GM19025 (cell line): ENCODE measurements around the gene ULBP1.
"Not testable (repeated sequence)": the region's sequence is repeated elsewhere in the genome, so short reads cannot be mapped to it uniquely, and the experiment has no call there.

Experiments
- ATAC-seq: cut with Tn5 transposase; IDR thresholded peaks from one replicate; pipeline ENCODE4 v1.9.1; 2021; ENCODE audit warnings: mild to moderate bottlenecking, low read depth, moderate library complexity; ENCODE audit not compliant: unreplicated experiment

Gene ULBP1

DNA sequence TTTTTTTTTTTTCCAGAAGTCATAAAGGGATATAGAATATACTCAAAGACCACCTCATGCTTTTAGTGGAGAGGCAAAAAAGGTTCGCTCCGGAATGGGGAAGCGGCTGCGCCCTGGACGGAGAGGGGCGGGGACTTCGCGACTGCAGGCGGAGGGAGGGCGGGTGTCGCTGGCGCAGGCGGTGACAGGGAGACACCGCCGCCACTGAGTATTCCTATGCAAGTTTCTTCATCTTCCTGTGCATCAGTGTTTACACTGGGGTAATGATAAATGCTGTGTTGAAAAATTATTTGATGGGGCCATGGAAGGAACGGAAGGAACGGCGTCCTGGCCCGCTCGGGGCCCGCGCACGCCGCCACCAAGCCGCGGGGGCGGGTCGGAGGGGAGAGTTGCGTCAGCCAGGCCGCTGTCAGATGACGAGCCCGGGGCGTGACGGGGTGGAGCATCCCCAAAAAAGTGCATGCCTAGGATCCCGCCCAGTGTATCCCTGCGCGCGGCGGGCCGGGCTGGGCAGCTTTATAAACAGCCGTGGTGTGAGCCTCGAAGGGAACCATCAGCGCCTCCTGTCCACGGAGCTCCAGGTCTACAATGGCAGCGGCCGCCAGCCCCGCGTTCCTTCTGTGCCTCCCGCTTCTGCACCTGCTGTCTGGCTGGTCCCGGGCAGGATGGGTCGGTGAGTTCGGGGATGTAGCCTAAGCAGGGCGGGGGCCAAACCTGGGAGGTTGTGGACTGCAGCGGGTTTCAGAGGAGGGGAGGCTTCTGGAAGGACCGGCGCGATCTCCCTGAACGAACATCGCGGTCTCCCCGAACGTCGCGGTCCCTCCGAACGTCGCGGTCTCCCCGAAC, at the start of gene ULBP1:
Gene ULBP1, plus strand, starts transcription at position 482 of the 846 bp plus-strand sequence. Its CDS starts 107 bp downstream, at position 589.
- ATAC-seq, result no peak

DNA sequence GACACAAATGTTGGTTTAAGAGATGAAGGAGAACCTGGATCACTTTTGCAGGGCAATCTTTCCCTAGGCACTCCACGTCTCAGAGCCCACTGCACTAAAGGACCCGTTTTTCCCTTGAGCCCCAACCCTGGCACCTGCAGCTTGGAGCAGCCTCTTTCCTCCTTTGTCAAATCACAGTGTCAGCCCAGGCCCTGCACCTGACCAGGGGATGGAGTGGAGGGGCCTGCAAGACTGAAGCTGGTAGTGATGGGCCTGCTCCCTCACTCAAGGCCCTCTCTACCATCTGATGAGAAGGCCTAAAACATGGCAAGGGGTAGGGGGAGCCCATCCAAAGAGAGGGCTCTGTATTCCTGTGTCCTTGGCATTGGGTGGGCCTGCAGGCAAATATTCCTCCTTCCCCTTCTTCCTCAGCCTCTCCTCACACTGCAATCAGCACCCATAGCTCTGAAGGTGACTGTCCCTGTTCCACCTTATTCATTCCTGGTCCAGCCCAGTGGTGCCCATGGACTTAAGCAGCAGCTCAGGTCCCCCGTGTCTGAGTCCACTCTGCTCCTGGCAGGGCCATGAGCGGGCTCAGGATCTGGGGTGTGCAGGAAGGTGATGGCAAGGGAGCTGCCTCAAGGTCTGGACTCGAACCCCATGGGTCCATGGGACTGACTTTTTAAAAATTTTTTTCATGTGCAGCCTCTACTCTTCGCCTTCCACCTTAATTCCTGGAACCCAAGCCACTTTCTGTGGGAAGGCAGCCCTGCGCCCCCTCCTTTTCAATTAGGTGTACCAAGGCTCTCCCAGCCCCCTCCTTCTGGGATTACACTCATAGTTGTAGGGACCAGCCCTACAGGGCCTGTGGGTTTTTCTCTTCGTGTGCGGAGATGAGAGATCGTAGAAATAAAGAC, 47.5 kb upstream of the ULBP1 start:
- no peak for ATAC-seq

DNA sequence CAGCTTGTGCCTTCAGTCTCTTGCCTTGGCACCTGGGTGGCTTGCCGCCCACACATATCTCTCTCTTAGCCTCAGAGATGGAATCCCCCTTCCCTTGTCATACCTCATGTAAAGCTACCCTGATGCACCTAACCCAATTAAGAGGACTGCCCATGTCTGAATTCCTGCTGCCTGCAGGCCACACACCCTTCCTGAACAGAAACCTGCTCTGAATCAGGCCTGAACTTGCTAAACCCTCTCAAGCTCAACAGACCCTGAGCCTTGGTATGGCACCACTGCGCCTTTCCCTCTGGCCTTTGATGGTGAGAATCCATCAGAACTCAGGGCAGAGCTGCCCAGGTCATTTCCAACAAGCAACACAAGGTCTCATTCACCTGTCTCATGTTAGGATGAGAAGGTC, 46.1 kb upstream of the ULBP1 start:
- no peak for ATAC-seq

GRCh38 chr6:149918151-149918905, 45.4 kb upstream of the ULBP1 start:
- no peak for ATAC-seq

- not testable (repeated sequence) for ATAC-seq
These were observed 44.5 kb upstream of the ULBP1 start for GRCh38 chr6:149919126-149919833.

DNA sequence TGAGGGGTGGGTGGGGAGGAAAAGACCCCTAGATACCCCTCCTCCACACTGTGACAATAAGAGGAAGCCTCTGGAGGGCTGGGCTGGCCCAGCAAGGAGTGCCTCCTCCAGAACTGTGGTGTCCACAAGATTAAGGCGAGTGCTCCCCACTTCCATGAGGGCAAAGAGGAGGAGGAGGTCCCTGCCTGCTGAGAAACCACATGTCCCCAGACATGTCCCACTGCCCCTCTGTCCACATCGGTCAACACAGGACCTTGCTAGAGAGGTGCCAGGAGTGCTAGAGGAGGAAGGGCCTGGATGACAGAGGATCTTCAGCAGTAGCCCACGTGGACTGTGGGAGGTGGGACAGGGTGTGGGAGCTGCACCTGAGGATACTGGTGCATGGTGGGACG, 43.9 kb upstream of the ULBP1 start:
- ATAC-seq, result no peak

- no peak for ATAC-seq
These were observed 42.4 kb upstream of the ULBP1 start for GRCh38 chr6:149921361-149921760.

DNA sequence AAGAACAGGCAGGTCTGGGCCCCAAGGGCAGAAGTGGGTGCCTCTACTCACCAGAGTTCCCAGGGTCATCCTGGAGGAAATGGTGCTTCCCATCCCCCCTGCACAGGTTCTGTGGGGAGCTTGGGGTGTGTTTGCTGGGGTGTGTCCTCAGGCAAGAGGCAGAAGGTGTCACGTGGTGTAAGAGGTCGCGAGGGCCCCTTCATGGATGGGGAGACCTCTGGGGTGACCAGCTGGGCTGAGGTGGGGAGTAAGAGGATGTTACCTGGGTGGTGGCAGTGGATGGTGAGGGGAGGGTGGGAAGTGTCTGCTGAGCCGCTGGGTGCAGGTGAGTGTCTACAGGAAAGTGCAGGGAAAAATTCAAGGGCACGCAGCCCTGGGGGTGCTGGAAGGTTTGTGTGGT, 41.7 kb upstream of the ULBP1 start:
- not testable (repeated sequence) for ATAC-seq

DNA sequence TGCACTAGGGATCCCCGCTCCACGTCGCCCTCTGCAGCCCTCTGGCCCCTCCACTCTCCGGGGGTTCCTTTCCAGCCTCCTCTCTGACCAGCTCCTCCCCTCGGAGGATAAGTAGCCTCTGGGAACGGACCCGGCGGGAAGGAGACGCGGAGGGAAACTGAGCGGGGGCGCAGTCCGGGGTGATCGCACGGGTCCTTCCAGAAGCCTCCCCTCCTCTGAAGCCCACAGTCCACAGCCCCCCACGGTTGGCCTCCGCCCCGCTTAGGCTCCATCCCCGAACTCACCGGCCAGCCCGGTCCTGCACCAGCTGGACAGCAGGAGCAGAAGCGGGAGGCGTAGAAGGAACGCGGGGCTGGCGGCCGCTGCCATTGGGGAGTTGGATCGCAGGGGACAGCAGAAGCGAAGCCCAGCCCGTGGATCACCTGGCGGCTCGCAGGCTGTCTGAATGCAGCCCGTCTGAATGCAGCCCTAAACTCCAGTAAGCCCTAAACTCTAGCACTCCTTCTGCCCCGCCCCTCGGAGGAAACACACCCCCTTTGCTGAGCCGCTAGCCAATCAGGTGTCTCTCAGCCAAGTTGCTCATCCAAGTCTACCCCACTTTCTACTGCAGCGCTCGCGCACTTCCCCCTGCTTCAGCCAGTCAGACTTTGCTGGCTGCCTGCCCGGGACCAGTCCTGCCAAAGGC, 41.0 kb upstream of the ULBP1 start, which contains the start of gene RAET1G:
Gene RAET1G, minus strand, starts transcription at position 480 of the 685 bp plus-strand sequence. Its CDS starts 111 bp downstream, at position 369.
- no peak for ATAC-seq

DNA sequence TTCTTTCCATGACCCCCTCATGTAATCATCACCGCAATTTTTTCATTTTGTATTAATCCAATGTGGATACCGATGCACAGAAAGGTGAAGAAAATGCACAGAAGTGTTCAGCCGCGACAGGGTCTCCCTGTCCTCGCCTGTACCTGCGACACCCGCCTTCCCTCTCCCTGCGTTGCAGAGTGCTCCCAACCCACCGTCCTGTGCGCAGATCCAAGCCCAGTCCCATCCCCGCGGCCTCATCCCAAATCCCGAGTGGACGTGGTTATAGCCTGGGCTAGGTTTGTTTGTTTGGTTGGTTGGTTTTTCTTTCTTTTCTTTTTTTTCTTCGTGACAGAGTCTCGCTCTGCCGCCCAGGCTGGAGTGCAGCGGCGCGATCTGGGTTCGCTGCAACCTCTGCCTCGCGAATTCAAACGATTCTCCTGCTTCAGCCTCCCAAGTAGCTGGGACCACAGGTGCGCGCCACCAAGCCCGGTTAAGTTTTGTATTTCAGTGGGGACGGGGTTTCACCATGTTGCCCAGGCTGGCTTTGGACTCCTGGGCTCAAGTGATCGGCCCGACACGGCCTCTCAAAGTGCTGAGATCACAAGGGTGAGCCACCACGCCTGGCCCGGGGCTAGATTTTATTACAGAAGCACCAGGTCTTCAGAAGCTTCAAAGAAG, 40.3 kb upstream of the ULBP1 start:
- no peak for ATAC-seq

- no peak for ATAC-seq
These were observed 39.4 kb upstream of the ULBP1 start for GRCh38 chr6:149924206-149924932.

GRCh38 chr6:149924933-149925252, 38.9 kb upstream of the ULBP1 start:
- ATAC-seq, result no peak

- ATAC-seq, result no peak
These were observed 38.3 kb upstream of the ULBP1 start for GRCh38 chr6:149925253-149925973.

DNA sequence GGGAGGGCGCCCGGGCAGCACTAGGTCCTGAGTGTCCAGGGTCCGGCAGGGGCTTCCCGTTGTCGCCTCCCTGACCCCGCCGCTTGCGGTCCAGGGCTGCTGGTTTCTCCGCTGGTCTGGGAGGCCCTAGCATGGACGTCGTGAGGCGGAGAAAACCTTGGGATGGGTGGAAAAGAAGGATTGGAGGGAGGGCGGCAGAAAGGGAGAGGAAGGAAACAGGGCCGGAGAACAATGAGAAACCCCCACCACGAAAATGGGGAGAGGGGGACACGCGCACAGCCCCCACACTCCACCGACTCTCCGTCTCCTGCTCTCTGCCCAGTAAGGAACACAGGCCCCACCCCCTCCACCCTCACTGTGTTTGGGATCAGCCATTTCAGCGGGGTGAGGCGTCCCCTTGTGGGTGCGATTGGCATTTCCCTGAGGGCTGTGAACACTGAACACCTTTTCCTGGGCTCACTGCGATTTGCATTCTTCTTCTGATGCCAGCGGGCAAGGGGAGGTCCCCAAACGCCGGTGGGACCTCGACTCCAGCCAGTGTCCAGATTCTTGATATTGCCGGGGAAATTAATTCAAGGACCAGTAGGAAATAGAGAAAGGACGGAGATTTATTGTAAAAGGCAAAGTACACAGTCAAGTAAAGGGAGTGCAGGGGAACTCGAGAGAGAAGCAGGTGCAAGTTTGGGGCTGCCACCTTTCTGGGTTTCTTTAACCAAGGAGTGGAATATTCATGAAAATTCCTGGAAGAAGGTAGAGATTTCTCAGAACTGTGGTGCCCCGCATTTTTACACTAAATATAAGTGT, 37.6 kb upstream of the ULBP1 start:
- no peak for ATAC-seq

GRCh38 chr6:149927025-149927424, 36.7 kb upstream of the ULBP1 start:
- ATAC-seq, result not testable (repeated sequence)

GRCh38 chr6:149929422-149929821, 34.3 kb upstream of the ULBP1 start:
- ATAC-seq, result no peak

- no peak for ATAC-seq
These were observed 32.2 kb upstream of the ULBP1 start for GRCh38 chr6:149931501-149931900.
